ENCODE data around the gene COL4A3.

The COL4A3 gene

GRCh38 chr2:227322530-227323205 lies 158.2 kb downstream of the COL4A3 start:
- no peaks in the 10 kb centered on the region for H3K27me3 ChIP-seq (ENCODE audit: insufficient read depth, low read depth, severe bottlenecking)
- no peaks in the 10 kb centered on the region; the same call in 1 of the 2 replicates for H3K36me3 ChIP-seq
- peaks cover 6% of the 10 kb centered on the region for H3K9me3 ChIP-seq (ENCODE audit: severe bottlenecking)
- no peak for TF ChIP-seq CTCF (IDR thresholded peaks at IDR 0.05; ENCODE audit: low read depth, low read length)
- DNase-seq: no peak
- no peak overlapping the region for H3K4me3 ChIP-seq (ENCODE audit: low read depth, low read length)
- H3K27ac ChIP-seq: no peak overlapping the region

- no peaks in the 10 kb centered on the region for H3K27me3 ChIP-seq (ENCODE audit: insufficient read depth, low read depth, severe bottlenecking)
- no peak overlapping the region for H3K27ac ChIP-seq
- no peak overlapping the region for H3K4me3 ChIP-seq (ENCODE audit: low read depth, low read length)
- no peak for TF ChIP-seq CTCF (IDR thresholded peaks at IDR 0.05; ENCODE audit: low read depth, low read length)
- DNase-seq: no peak
- H3K36me3 ChIP-seq: no peaks in the 10 kb centered on the region; the same call in 1 of the 2 replicates
- peaks cover 6% of the 10 kb centered on the region for H3K9me3 ChIP-seq (ENCODE audit: severe bottlenecking)
Observed at GRCh38 chr2:227323818-227324217, 159.4 kb downstream of the COL4A3 start.

- no peak for DNase-seq
- no peak for TF ChIP-seq CTCF (IDR thresholded peaks at IDR 0.05; ENCODE audit: low read depth, low read length)
- Histone ChIP-seq H3K27ac (peak overlapping the region; percentile 95), H3K36me3 (peaks cover 5% of the 10 kb centered on the region), H3K4me3 (ENCODE audit: low read depth, low read length) (peak overlapping the region; percentile 83), H3K9me3 (ENCODE audit: severe bottlenecking) (peaks cover 6% of the 10 kb centered on the region), H3K27me3 (ENCODE audit: insufficient read depth, low read depth, severe bottlenecking) (no peaks in the 10 kb centered on the region)
Observed at GRCh38 chr2:227324642-227324994, 160.2 kb downstream of the COL4A3 start.

GRCh38 chr2:227324995-227325838 lies 160.8 kb downstream of the COL4A3 start, which contains the start of gene MFF:
MFF (plus strand) TSS chr2:227325251; CDS start chr2:227330666, 5,415 bp downstream.
- no peaks in the 10 kb centered on the region for H3K27me3 ChIP-seq (ENCODE audit: insufficient read depth, low read depth, severe bottlenecking)
- peaks cover 7% of the 10 kb centered on the region for H3K36me3 ChIP-seq
- DNase-seq: peak; percentile 94
- peak within 1 kb of the TSS; percentile 95 for H3K27ac ChIP-seq
- peaks cover 6% of the 10 kb centered on the region for H3K9me3 ChIP-seq (ENCODE audit: severe bottlenecking)
- peak; percentile 59 for TF ChIP-seq CTCF (IDR thresholded peaks at IDR 0.05; ENCODE audit: low read depth, low read length)
- H3K4me3 ChIP-seq (ENCODE audit: low read depth, low read length): peak within 1 kb of the TSS; percentile 83

- peaks cover 6% of the 10 kb centered on the region for H3K9me3 ChIP-seq (ENCODE audit: severe bottlenecking)
- no peak for TF ChIP-seq CTCF (IDR thresholded peaks at IDR 0.05; ENCODE audit: low read depth, low read length)
- peak; percentile 29 for DNase-seq
- no peaks in the 10 kb centered on the region for H3K27me3 ChIP-seq (ENCODE audit: insufficient read depth, low read depth, severe bottlenecking)
- H3K36me3 ChIP-seq: peaks cover 10% of the 10 kb centered on the region
- H3K27ac ChIP-seq: peak overlapping the region; percentile 95
- H3K4me3 ChIP-seq (ENCODE audit: low read depth, low read length): peak overlapping the region; percentile 83
Observed at GRCh38 chr2:227325839-227326195, 161.4 kb downstream of the COL4A3 start.

Data from WERI-Rb-1 (cell line).